8988T (cell line): ENCODE results near the gene NUDT8.

Experiments
- DNase-seq: peaks from one replicate; pipeline ENCODE4 v3.0.0; 2011

NUDT8 gene

GRCh38 chr11:67585911-67586310 is 43.8 kb downstream of the NUDT8 start:
- DNase-seq, result no peak

- no peak for DNase-seq
Observed at GRCh38 chr11:67584881-67585873, 44.6 kb downstream of the NUDT8 start.

- no peak for DNase-seq
Observed at GRCh38 chr11:67584205-67584880, 45.4 kb downstream of the NUDT8 start.

GRCh38 chr11:67583247-67584204 is 46.2 kb downstream of the NUDT8 start, which contains the start of gene GSTP1:
GSTP1 (plus strand) TSS chr11:67583812; CDS start chr11:67583844, 32 bp downstream.
- peak; percentile 88 for DNase-seq

GRCh38 chr11:67582011-67582410 is 47.7 kb downstream of the NUDT8 start:
- DNase-seq, result no peak

GRCh38 chr11:67581469-67581868 is 48.3 kb downstream of the NUDT8 start:
- no peak for DNase-seq

GRCh38 chr11:67577951-67578350 is 51.8 kb downstream of the NUDT8 start:
- DNase-seq, result no peak
